Activated B cell treated with CpG ODN at 0.5 μM for 24 hours (primary cell): ENCODE results near the gene SPATC1L. TPM values are rescaled to one million over a fixed set of nuclear protein-coding genes. Genes with fewer than 3 reads are reported as not detected.

Source experiments
- ATAC-seq: fragments of 200-7000 bp; cut with Tn5 transposase; one replicate; pipeline ENCODE4 v1.10.0; 2021; ENCODE audit warnings: low read depth, mild to moderate bottlenecking, moderate library complexity
- CTCF ChIA-PET: fragments of 350-600 bp; sonication (Branson Sonifier 250); formaldehyde crosslinking; loops from one replicate; lab custom pipeline; 2021; ENCODE audit warnings: antibody characterized with exemption; lab: Charles Lee
- POLR2A ChIA-PET: fragments of 350-600 bp; sonication (Branson Sonifier 250); formaldehyde crosslinking; loops from one replicate; lab custom pipeline; 2021; ENCODE audit warnings: antibody characterized with exemption; lab: Charles Lee
- DNase-seq: peaks from one replicate; pipeline ENCODE4 v3.0.0; 2022
- H3K27ac Mint-ChIP-seq: one replicate; pipeline ENCODE4 v1.8.0; 2020; ENCODE audit warnings: mixed read lengths
- H3K27me3 Mint-ChIP-seq: one replicate; pipeline ENCODE4 v1.8.0; 2021; ENCODE audit warnings: mixed read lengths
- H3K36me3 Mint-ChIP-seq: one replicate; pipeline ENCODE4 v1.8.0; 2021; ENCODE audit warnings: low read depth, mixed read lengths
- H3K4me1 Mint-ChIP-seq: one replicate; pipeline ENCODE4 v1.8.0; 2021; ENCODE audit warnings: mixed read lengths
- H3K4me3 Mint-ChIP-seq: one replicate; pipeline ENCODE4 v1.8.0; 2020; ENCODE audit warnings: mild to moderate bottlenecking, mixed read lengths
- H3K9me3 Mint-ChIP-seq: one replicate; pipeline ENCODE4 v1.8.0; 2020; ENCODE audit warnings: mixed read lengths
- CTCF ChIP-seq: fragments of 200-600 bp; IDR thresholded peaks from one replicate; pipeline ENCODE4 v1.8.0; 2022; ENCODE audit warnings: antibody characterized with exemption, mild to moderate bottlenecking
- intact Hi-C: fragments of 100-400 bp; cut with micrococcal nuclease; formaldehyde crosslinking; loops from one replicate; pipeline ENCODE4 v1.15.1; 2024
- total RNA-seq: library from RNA; stranded (reverse); gene quantifications from 2 replicates; pipeline ENCODE4 v1.2.3, GENCODE V29; 2022

Gene SPATC1L
- total RNA-seq, 1 donor from 2014 or later, result 7.5 TPM

- Mint-ChIP-seq H3K36me3 (no peaks in the 10 kb centered on the region), H3K4me3 (no peak overlapping the region), H3K4me1 (peaks cover 5% of the 10 kb centered on the region), H3K27me3 (no peaks in the 10 kb centered on the region), H3K9me3 (no peaks in the 10 kb centered on the region), H3K27ac (no peak overlapping the region)
- no peak for ATAC-seq
- intact Hi-C loops, result loop anchor here (5.0 to 10.0 kb wide), 2 partner anchors 108 to 175 kb away; no protein-coding TSS in a partner anchor
- no peak for DNase-seq
- POLR2A ChIA-PET, result interaction anchor here (0.7 kb wide), 1 partner anchor 276 kb away, joined by 4 read pairs; no protein-coding TSS in a partner anchor
- CTCF ChIA-PET, result no interaction called here
- TF ChIP-seq CTCF, result no peak
These were observed 37.4 kb downstream of the SPATC1L start for GRCh38 chr21:46146856-46147255.

DNA sequence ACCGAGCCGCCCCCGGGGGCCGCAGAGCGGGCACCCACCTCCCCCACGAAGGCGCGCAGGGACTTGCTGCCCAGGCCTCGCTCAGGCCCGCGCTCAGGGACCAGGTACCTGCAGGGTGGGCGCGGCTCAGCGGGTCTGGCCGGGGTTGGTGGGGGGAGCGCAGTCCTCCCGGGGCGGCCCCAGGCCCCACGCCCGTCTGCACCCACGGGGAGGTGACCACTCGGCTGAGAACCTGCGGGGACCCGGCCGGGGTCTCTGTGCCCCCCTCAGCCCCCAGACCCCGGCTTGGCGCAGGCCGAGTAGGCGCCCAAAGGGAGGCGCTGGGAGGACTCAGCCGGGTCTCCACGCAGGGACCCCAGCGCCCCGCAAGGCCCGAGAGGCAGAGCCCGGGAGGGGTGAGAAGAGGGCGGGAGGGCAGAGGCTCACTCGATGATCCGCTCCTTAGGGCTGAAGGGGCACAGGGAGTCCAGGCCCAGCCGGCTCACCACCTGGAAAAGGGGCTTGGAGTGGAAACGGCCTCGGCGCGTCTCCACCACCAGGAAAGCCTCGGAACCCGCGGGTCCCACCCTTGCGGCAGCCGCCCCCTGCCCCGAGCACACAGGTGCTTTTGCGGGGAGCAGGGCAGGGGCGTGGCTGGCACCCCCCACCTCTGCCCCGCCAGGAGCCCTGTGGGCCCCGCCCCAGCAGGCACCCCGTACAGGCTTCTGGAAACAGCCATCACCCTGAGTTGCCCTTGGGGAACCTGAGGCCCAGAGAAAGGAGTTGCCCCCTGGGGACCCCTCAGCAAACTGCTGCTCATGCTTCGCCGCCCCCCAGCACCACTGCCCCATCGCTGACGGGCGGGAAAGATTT, 38.2 kb downstream of the SPATC1L start:
- intact Hi-C loops, result loop anchor here (5.0 to 10.0 kb wide), 2 partner anchors 109 to 174 kb away; no protein-coding TSS in a partner anchor
- no peak for TF ChIP-seq CTCF
- no peak for DNase-seq
- H3K27ac Mint-ChIP-seq, result no peak overlapping the region
- no peaks in the 10 kb centered on the region for H3K9me3 Mint-ChIP-seq
- no peak for ATAC-seq
- peaks cover 5% of the 10 kb centered on the region for H3K4me1 Mint-ChIP-seq
- no peak overlapping the region for H3K4me3 Mint-ChIP-seq
- no peaks in the 10 kb centered on the region for H3K27me3 Mint-ChIP-seq
- ChIA-PET CTCF (no interaction called here), POLR2A (no interaction called here)
- H3K36me3 Mint-ChIP-seq, result no peaks in the 10 kb centered on the region

DNA sequence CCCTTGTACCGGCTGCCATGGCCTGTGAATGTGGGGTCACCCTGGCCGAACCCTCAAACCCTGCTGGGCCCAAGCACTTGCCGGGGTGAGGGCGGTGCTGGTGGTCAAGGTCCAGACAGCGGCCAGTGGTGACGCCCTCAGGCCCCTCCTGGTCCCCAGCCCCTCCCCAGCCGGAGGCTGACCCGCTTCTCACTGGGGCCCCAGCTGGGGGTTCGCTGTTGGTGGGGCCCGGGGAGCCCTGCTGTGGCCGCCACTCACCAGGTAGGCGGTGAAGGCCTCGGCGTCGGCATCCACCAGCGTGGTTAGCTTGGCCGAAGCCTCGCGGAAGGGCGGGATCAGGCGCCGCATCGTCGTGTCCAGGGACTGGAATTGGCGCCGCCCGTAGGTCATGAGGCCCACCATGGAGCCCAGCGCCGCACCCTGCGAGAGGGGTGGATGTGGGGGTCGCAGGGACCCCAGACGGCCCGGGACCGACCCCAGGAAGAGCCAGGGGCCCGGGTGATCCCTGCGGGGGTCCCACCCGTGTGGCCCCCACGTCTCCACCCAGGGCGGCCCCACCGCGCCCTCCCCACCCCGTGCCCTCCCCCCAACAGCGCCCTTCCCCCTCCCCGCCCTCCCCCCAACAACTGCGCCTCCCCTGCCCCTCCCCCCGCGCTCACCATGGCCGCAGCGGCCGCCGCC, 39.0 kb downstream of the SPATC1L start:
- ChIA-PET CTCF (no interaction called here), POLR2A (no interaction called here)
- no peaks in the 10 kb centered on the region for H3K9me3 Mint-ChIP-seq
- intact Hi-C loops, result loop anchor here (5.0 to 10.0 kb wide), 2 partner anchors 110 to 173 kb away; no protein-coding TSS in a partner anchor
- TF ChIP-seq CTCF, result no peak
- ATAC-seq (no peak), DNase-seq (no peak)
- peaks cover 5% of the 10 kb centered on the region for H3K4me1 Mint-ChIP-seq
- no peaks in the 10 kb centered on the region for H3K27me3 Mint-ChIP-seq
- H3K4me3 Mint-ChIP-seq, result no peak overlapping the region
- no peak overlapping the region for H3K27ac Mint-ChIP-seq
- no peaks in the 10 kb centered on the region for H3K36me3 Mint-ChIP-seq

DNA sequence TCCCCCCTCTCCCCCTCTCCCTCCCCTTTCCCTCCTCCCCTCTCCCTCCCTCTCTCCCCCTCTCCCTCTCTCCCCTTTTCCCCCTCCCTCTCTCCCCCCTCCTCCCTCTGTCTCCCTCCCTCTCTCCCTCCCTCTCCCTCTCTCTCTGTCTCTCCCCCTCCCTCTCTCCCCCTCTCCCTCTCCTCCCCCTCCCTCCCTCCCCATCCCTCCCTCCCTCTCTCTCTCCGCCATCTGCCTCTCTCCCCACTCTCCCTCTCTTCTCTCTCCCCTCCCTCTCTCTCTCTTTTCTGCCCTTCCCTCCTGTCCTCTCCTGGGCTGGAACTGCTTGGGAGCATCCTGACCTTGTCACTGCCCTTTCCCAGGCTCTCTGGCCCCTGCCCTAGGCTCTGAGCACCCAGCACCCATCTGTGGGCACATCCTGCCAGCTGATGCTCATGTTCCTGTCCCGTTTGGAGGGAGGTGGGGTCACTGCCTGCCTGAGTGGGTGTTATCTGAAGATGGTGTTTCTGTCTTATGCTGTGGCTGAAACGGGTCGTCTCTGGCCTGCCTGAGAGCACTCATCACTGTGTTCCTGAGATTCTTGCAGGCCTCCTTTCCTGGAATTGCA, 39.7 kb downstream of the SPATC1L start:
- DNase-seq (no peak), ATAC-seq (no peak)
- Mint-ChIP-seq H3K27ac (no peak overlapping the region), H3K27me3 (no peaks in the 10 kb centered on the region), H3K36me3 (no peaks in the 10 kb centered on the region), H3K9me3 (no peaks in the 10 kb centered on the region), H3K4me1 (peaks cover 5% of the 10 kb centered on the region), H3K4me3 (peak overlapping the region; percentile 15)
- ChIA-PET CTCF (interaction anchor here (0.7 to 2.1 kb wide), 3 partner anchors 109 to 181 kb away, joined by 4 to 17 read pairs (median 11); partner anchors contain the start of genes MCM3AP and YBEY), POLR2A (interaction anchor here (1.6 kb wide), 1 partner anchor 141 kb away, joined by 11 read pairs; the partner anchor contains the start of genes MCM3AP and YBEY)
- intact Hi-C loops, result loop anchor here (5.0 to 10.0 kb wide), 4 partner anchors 43 to 358 kb away; no protein-coding TSS in a partner anchor
- no peak for TF ChIP-seq CTCF
